MG63 (cell line): ENCODE measurements around the gene PDIA6. TPM values are rescaled to one million over a fixed set of nuclear protein-coding genes. Genes with fewer than 3 reads are reported as not detected.

Experiments
- DNase-seq: peaks from one replicate; pipeline ENCODE4 v3.0.0-alpha.2; 2020
- H3K27me3 ChIP-seq: fragments of 250-450 bp; sonication (Bioruptor Pico); 2 replicates; pipeline ENCODE4 v1.5.1; 2020; ENCODE audit warnings: mild to moderate bottlenecking, moderate library complexity
- H3K36me3 ChIP-seq: fragments of 250-450 bp; sonication (Bioruptor Pico); 2 replicates; pipeline ENCODE4 v1.5.1; 2020; ENCODE audit warnings: mild to moderate bottlenecking, moderate library complexity
- H3K4me3 ChIP-seq: fragments of 250-450 bp; sonication (Bioruptor Pico); 2 replicates; pipeline ENCODE4 v1.5.1; 2020; ENCODE audit warnings: mild to moderate bottlenecking, moderate library complexity
- H3K9me3 ChIP-seq: fragments of 250-450 bp; sonication (Bioruptor Pico); 2 replicates; pipeline ENCODE4 v1.5.1; 2020; ENCODE audit warnings: mild to moderate bottlenecking, moderate library complexity
- total RNA-seq: library from RNA; depleted of rRNA; stranded (reverse); fragments of >200 nt; shearing (Covaris generic); gene quantifications from 2 replicates; pipeline ENCODE4 v1.2.3, GENCODE V29; 2014; ENCODE audit warnings: low replicate concordance

Gene PDIA6
- total RNA-seq, 1 experiment from 2014 or later: 548 TPM

DNA sequence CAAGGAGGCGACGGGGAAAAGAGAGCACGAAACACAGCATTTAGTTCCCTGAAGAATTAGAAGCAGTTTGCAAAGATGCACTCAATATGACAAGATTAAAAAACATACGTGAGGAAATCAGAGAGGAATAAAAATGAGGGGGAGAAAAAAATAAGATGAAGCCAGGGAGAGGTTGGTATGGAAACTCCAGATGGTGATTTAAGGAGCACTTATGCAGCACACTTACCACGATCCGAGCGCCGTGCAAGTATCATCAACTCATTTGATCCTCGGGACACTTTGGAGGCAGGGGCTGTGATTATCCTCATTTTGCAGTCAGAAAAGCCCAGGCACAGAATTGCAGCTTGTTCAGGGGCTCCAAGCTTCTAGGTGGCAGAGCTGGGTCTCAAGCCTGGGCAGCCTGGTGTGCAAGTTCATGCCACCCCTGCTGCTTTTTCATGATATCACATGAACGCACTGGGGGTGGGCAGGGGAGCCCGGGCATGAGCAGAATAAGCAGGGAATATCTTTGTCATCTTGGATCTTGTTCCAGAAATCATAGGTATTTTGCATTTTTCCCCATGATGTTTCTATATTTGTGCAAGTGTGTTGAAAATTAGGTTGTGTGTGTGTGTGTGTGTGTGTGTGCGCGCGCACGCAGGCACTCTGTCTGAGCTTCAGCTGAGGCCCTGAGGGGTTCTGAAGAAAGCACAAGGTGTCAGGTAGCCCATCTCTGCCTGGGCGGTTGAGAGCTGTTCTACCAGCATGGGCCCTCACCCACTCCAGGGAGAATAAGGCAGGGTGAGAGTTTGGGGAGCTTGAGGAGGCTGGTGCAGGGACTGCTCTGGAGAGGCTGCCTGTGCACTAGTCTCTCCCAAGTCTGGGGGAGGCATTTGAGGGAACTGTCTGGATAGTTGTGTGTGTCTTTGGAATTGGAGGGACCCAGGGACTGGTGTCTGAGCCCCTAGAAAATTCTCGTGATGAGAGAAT is 25.0 kb upstream of the PDIA6 start:
- H3K36me3 ChIP-seq: no peaks in the 10 kb centered on the region
- H3K9me3 ChIP-seq: peaks cover 6% of the 10 kb centered on the region
- H3K4me3 ChIP-seq: no peak overlapping the region
- no peak for DNase-seq
- no peaks in the 10 kb centered on the region for H3K27me3 ChIP-seq

DNA sequence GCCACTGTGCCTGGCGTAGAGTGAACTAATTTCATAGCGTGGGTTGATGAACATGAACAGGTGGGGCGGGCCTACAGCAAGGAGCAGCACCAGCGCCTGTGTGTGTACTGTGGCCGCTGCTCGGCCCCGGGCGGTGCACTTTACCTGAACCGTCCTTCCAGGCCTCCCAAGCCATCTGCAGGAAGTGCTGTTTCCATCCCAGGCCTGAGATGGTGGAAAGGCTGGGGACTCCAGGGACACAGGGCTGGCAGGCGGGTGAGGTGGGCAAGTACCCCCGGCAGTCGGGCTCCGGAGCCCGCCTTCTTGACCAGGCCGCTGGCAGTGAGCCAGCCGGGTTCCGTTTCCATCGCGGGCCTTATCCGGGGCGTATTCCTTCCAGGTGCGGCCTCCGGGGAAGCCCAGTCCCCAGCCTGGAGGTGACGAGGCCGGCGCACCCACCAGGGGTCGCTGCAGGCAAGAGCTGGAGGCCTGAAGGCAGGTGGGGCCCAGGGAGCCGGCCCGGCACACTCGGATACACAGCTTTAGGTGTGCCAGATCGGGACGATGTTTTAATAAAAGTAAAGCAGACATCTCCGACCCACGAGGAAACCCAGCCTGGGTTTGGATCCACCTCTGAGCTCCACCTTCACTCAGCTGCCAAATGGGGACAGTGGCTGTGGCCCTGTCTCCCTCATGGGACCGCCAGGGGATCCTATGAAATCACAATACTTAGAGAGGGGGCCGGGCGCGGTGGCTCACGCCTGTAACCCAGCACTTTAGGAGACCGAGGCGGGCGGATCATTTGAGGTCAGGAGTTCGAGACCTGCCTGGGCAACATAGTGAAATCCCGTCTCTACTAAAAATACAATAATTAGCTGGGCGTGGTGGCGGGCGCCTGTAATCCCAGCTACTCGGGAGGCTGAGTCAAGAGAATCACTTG is 22.7 kb upstream of the PDIA6 start:
- no peaks in the 10 kb centered on the region; the same call in 1 of the 2 replicates for H3K9me3 ChIP-seq
- DNase-seq: peak; percentile 68
- no peaks in the 10 kb centered on the region for H3K36me3 ChIP-seq
- H3K27me3 ChIP-seq: no peaks in the 10 kb centered on the region
- H3K4me3 ChIP-seq: no peak overlapping the region

DNA sequence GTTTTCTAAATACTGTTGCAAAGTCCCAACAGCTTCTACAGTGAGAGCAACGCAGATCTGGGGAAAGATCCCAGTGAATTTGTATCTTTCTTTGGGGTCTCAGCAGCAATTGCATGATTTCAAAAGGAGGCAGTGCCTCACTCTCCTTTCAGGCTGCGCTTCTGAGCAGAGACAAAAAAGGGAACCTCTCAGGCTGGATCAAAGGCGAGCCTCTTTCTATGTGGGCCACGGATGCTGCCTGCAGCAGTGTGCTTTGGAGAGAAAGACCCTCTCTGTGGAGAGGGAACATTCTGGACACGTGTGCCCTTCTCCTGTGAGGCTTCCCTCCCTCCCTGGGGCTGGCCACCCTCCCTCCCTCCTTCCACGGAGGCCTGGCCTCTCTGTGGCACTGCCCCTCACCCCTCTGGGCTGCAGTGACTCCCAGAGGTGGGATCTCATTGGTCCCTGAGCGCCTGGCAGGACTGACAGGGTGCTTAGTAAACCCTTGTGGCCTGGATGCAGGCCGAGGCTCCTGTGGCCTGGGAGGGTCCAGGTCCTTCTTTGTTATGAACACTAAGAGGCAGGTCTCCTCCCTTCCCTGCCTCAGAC is 21.6 kb upstream of the PDIA6 start:
- no peaks in the 10 kb centered on the region for H3K9me3 ChIP-seq
- no peaks in the 10 kb centered on the region for H3K36me3 ChIP-seq
- no peaks in the 10 kb centered on the region for H3K27me3 ChIP-seq
- H3K4me3 ChIP-seq: no peak overlapping the region
- DNase-seq: peak; percentile 36

DNA sequence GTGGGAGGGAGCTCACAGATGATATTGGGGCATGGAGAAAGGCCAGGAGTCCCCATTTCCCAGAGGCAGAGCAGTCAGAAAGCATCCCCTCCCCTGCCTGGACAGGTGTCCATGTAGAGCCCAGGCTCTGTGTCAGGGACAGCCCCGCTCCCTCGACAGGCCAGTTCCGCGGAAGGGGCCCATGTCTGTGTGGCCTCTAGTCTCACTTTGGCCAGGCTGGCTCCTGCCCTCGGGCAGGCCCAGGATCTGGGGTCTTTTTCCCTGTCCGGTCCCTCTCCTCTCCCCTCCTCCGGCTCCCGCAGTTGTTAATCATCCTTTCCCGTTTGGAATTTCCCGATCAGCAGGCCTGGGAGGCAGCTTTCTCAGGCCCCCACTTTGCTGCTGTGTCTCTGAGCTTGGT is 20.4 kb upstream of the PDIA6 start:
- no peaks in the 10 kb centered on the region for H3K27me3 ChIP-seq
- no peak for DNase-seq
- no peaks in the 10 kb centered on the region for H3K9me3 ChIP-seq
- H3K4me3 ChIP-seq: no peak overlapping the region
- no peaks in the 10 kb centered on the region for H3K36me3 ChIP-seq

DNA sequence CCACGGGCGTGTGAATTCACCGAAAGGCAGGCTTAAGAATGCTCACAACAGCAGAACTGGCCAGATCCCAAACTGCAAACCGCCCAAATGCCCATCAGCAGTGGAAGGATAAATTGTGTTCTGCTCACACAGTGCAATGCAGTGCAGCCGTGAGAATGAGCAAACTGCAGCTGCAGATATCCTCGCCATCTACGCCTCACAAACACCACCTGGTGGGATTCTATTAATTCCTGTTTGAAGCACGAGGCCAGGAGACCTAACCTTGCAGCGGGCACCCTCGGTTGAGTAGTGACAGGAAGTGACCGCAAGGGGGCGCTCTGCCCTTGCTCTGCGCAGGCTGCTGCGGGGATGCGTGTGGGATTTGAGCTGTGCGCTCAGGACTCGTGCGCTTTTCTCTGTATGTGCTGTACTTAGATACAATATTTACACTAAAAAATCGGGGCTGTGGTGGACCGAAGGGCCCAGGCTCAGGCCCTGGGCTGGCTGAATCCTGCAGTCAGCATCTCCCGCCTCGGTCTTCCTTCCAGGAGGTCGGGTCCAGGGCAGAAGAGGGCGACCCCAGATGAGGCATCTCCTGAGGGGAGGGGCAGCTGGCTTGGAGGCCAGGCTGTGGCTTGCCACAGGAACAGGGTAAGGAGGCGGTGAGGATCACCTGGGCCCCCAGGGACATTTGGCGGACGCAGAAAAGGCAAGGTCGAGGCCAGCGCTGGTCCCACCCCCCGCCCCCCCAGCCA is 19.8 kb upstream of the PDIA6 start:
- no peaks in the 10 kb centered on the region for H3K9me3 ChIP-seq
- H3K4me3 ChIP-seq: no peak overlapping the region
- DNase-seq: peak; percentile 72
- H3K27me3 ChIP-seq: no peaks in the 10 kb centered on the region
- H3K36me3 ChIP-seq: no peaks in the 10 kb centered on the region

DNA sequence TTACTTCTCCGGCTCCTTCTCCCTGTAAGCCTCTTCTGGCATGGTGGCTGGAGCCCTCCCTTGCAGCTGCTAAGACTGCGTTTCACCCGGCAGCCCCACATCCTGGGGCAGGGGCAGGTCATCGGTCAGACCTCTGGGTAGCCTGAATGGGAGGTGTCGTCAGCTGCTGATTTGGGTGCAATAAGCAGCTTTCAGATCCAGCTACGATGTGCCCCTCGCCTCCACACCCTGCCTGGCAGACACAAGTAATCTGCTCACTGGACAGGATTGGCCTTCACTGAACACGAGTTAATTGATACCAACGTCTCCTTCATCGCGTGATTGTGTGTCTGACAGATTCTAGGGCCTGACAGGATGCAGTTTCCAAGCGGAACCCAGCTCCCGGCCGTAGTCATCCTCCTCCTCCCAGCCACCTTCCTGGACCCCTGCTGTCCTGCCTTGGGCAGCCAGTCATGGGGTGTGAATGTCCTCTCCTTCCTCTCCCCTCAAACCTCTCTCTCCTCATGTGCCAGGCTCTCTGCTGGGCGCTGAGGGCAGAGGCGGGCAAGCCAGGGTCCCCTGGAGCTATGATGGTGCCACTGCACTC is 18.9 kb upstream of the PDIA6 start:
- no peak for DNase-seq

DNA sequence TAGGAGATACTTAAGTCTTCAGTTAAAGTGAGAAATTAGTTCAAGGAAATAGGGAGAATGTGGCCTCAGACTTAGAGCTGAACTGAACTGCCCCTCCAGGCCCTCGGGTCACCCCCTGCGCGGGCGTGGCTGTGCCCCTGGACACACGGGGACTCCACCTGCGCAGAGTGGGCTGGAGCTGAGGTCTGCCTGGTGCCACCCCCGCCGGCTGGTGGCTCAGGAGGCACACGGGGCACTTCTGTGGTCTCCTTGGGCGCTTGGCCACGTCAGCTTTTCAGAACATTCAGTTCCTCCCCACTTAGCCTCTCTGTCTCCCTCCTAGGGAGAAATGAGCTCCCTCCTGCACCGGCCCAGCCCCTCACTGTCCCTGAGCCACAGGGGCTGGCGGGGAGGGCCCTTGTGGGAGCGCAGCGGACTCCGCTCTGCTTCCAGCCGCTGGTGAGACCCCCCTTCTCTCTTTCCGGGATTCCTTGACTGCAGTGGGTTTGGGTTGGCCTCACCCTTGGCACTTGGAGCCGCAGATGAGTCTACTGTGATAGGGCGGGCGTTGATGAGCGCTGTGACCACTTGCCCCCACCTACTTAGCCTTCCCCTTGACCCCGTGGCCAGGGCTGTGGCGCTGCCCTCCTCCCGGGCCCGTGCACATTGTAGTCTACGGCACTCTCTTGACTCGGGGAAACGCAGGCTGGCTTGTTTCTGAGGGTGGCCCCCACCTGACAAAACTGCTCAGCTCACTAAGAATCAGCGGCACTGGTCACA is 18.2 kb upstream of the PDIA6 start:
- Histone ChIP-seq H3K27me3 (no peaks in the 10 kb centered on the region), H3K4me3 (no peak overlapping the region), H3K36me3 (no peaks in the 10 kb centered on the region), H3K9me3 (no peaks in the 10 kb centered on the region)
- DNase-seq: no peak

More for the DNA sequence above, 18.9 kb upstream of the PDIA6 start:
- H3K4me3 ChIP-seq: no peak overlapping the region
- no peaks in the 10 kb centered on the region for H3K36me3 ChIP-seq
- no peaks in the 10 kb centered on the region for H3K9me3 ChIP-seq
- H3K27me3 ChIP-seq: no peaks in the 10 kb centered on the region

DNA sequence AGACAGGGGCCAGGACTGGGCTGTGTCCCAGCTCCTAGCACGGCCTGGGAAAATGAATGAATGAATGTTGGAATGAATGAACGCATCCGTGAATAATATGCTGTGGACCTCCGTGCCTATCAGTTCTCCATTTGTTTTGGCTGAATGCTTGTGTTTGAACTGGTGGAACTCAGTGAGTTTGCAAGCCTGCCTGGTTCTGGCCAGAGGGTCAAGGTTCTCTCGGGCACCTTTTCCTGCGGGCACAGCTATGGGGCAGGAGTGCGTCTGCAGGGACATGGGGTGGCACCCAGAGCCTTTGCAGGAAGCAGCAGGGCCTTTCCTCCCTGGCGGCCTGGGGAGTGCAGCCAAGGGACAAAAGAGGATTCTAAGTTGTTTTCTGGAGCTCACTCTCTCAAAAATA is 17.6 kb upstream of the PDIA6 start:
- Histone ChIP-seq H3K9me3 (no peaks in the 10 kb centered on the region), H3K4me3 (no peak overlapping the region), H3K36me3 (no peaks in the 10 kb centered on the region), H3K27me3 (no peaks in the 10 kb centered on the region)
- no peak for DNase-seq

DNA sequence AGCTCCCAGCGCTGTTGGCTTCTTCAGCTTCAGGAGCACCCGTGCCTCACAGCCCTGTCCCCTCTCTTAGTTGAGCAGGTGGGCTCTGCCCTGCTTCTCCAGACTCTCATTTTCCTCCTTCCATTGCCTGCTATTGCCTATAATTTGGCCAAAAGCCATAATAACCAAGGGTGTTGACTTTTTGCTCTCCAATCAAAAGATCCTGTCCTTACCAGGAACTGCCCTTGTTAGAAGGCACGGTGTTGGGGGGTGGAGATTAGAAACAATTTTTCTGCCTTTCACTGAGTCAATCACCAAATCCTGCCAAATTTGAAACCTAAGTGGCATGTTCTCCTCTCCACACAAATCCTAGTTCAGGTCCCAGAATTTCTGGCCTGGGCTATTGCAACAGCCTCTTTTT is 16.7 kb upstream of the PDIA6 start:
- no peaks in the 10 kb centered on the region for H3K9me3 ChIP-seq
- no peak for DNase-seq
- H3K4me3 ChIP-seq: no peak overlapping the region
- no peaks in the 10 kb centered on the region for H3K27me3 ChIP-seq
- H3K36me3 ChIP-seq: no peaks in the 10 kb centered on the region

DNA sequence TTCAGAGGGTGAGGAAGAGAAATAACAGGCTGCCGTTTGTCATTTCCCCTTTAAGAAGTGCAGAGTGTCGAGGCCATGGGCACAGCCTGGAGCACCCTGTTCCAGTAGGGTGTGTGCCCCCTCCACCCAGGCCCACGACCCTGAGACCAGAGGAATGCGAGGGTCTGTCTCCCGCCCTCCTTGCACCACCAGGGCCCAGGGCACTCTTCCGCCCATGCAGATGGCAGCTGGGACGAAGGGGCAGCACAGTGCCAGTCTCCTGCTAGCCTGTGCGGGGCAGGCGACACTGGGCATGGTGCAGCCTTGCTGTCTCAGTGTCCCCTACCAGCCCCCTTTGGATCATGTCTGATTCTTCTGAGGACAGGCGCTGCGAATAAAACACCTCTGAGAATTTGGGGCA is 15.8 kb upstream of the PDIA6 start:
- no peak overlapping the region for H3K4me3 ChIP-seq
- no peaks in the 10 kb centered on the region for H3K9me3 ChIP-seq
- no peaks in the 10 kb centered on the region for H3K27me3 ChIP-seq
- no peaks in the 10 kb centered on the region for H3K36me3 ChIP-seq
- DNase-seq: no peak

DNA sequence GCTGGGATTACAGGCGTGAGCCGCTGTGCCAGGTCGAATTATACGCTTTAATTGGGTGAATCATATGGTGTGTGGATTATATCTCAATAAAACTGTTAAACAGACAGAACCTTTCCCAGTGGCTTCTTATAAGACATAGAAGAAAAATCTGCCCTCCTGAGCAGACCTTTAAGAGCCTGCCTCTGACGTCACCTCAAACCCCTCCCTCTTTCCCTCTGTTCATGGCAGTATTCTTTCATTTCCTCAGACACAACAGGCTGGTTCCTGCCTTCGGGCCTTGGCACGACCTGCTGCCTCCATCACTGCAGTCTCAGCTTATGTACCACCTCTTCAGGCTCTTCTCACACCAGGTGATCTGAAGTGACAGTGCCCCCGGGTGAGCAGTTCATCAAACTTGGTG is 14.0 kb upstream of the PDIA6 start:
- no peak overlapping the region for H3K4me3 ChIP-seq
- no peaks in the 10 kb centered on the region for H3K9me3 ChIP-seq
- no peaks in the 10 kb centered on the region for H3K27me3 ChIP-seq
- H3K36me3 ChIP-seq: no peaks in the 10 kb centered on the region
- no peak for DNase-seq

DNA sequence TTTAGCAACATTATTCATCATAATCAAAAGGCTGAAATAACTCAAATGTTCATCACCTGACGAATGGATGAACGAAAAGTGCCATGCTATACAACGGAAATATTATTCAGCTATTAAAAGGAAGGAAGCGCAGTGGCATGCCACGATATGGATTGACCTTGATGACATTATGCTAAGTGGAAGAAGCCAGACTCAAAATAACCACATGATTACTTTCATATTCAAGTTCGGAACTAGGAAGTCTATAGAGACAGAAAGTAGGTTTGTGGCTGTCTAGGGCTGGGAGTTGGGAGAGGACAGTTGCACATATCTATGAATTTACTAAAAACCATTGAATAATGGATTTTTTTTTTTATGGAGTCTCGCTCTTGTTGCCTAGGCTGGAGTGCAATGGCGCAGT is 13.4 kb upstream of the PDIA6 start:
- Histone ChIP-seq H3K27me3 (no peaks in the 10 kb centered on the region), H3K4me3 (no peak overlapping the region), H3K9me3 (no peaks in the 10 kb centered on the region), H3K36me3 (no peaks in the 10 kb centered on the region)
- DNase-seq: no peak

DNA sequence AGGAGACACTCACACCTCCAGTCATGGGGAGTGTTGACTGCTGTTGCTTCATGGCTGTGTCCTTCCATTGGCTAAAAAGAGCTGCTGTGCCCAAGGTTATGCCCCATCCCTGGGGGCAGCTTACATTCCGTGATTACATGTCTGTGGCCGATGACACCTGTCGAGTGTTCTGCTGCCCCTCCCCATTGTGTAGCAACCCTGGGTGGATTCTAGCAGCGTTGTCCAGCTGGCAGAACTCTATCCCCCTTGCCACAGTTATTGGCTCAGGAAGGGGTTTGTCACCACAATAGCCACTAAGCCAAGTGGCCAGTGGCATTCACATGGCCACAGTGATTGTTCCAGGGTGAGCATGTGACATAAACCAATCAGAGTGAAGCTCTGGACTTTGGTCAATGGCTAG is 11.6 kb upstream of the PDIA6 start:
- no peak for DNase-seq
- no peaks in the 10 kb centered on the region for H3K27me3 ChIP-seq
- H3K36me3 ChIP-seq: no peaks in the 10 kb centered on the region
- H3K9me3 ChIP-seq: no peaks in the 10 kb centered on the region
- no peak overlapping the region for H3K4me3 ChIP-seq

DNA sequence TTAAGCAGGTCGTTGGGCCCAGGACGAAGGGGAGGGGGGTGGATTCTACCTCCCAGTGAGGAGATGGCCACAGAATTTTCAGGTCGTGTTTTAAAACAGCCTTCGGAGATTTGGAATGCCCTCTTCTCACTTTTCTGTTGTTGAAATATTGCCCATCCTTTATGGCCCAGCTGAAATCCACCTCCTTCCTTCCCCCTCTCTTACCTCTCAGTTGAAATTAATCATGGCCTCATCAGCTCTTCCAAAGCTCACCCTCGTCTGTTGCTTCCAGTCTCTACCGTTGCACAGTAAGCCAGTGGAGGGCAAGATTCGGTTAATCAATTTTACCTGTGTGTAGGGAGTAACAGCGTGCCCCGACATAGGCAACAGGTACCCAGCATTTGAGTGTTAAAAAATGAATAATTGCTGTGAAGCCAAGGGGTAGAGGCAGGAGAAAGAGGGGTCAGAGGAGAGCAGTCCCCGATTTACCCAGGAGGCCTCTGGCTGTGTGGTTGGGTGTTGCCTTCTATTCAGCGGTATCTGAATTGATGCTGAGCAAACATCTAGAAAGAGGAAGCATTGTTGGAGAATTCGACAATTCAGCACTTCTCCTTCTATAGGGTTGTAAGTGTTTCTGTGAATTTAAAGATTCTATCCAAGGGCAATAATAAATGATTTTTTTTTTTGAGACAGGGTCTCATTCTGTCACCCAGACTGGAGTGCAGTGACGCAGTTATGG is 8.6 kb upstream of the PDIA6 start:
- Histone ChIP-seq H3K27me3 (no peaks in the 10 kb centered on the region), H3K36me3 (no peaks in the 10 kb centered on the region), H3K9me3 (no peaks in the 10 kb centered on the region), H3K4me3 (no peak overlapping the region)
- no peak for DNase-seq

DNA sequence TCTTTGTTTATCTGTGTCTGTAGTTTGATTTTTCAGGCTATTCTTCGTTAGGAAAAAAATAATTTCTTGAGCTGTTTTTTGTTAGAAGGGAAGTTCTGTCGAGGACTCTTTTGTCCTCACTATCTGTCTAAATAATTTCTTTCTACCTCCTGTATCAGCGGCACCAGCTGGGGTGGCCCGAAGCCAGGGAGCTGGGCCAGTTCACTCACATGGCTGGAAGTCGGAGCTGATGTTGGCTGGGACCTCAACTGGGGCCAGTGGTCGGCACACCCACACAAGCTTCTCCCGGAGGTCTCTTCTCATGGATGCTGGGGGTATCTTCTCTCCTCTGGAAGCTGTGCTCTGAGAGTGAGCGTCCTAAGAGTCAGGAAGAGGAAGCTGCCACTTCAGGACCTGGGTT is 8.0 kb upstream of the PDIA6 start:
- DNase-seq: no peak
- no peaks in the 10 kb centered on the region for H3K36me3 ChIP-seq
- H3K4me3 ChIP-seq: no peak overlapping the region
- H3K27me3 ChIP-seq: no peaks in the 10 kb centered on the region
- no peaks in the 10 kb centered on the region for H3K9me3 ChIP-seq
